Ascending aorta (tissue), 2 donors: Measurements from ENCODE around the gene MAMLD1. TPM values are rescaled to one million over a fixed set of nuclear protein-coding genes. Genes with fewer than 3 reads are reported as not detected.
A peak's percentile ranks its signal among the peaks of the same experiment; 100 is the strongest.

Experiments
- DNase-seq, 2 donors: peaks; one replicate each; pipeline ENCODE4 v3.0.0-alpha.2; 2019; ENCODE audit warnings: low spot score in 2 of 2
- H3K27ac ChIP-seq, 2 donors: fragments of 200-600 bp; sonication (generic); one replicate each; pipeline ENCODE4 v1.5.1; 2016 to 2017; ENCODE audit warnings: mild to moderate bottlenecking in 1 of 2
- H3K27me3 ChIP-seq: fragments of 200-600 bp; sonication (generic); one replicate; pipeline ENCODE4 v1.5.1; 2017
- H3K36me3 ChIP-seq, 2 donors: fragments of 200-600 bp; sonication (generic); one replicate each; pipeline ENCODE4 v1.5.1; 2016
- H3K4me1 ChIP-seq, 2 donors: fragments of 200-600 bp; sonication (generic); one replicate each; pipeline ENCODE4 v1.5.1; 2016 to 2017; ENCODE audit warnings: mild to moderate bottlenecking in 1 of 2
- H3K4me3 ChIP-seq, 2 donors: fragments of 200-600 bp; sonication (generic); one replicate each; pipeline ENCODE4 v1.5.1; 2016 to 2017; ENCODE audit warnings: mild to moderate bottlenecking in 1 of 2
- H3K9me3 ChIP-seq, 2 donors: fragments of 200-600 bp; sonication (generic); one replicate each; pipeline ENCODE4 v1.5.1; 2016
- CTCF ChIP-seq, 3 experiments: fragments of 200-600 bp in 2 of 3; fragments of 450-650 bp in 1 of 3; sonication (generic) in 2 of 3; IDR thresholded peaks; one replicate each; pipeline ENCODE4 v1.5.1; 2016 to 2019; ENCODE audit warnings: antibody characterized with exemption in 3 of 3, mild to moderate bottlenecking in 1 of 3, moderate library complexity in 1 of 3
- intact Hi-C: fragments of 100-400 bp; cut with DNase I; formaldehyde crosslinking; loops from one replicate; pipeline ENCODE4 v1.15.1; 2023
- total RNA-seq: library from RNA; depleted of rRNA; stranded (reverse); fragments of >200 nt; gene quantifications from one replicate; pipeline ENCODE4 v1.1.0, GENCODE V29; 2016

The MAMLD1 gene
- total RNA-seq, 1 donor from 2014 or later: 15.4 TPM

- no peaks in the 10 kb centered on the region for H3K4me1 ChIP-seq
- no peaks in the 10 kb centered on the region for H3K27me3 ChIP-seq
- intact Hi-C loops: no loop called here
- H3K4me3 ChIP-seq: peak overlapping the region in 1 of 2 donors; percentile 22
- H3K36me3 ChIP-seq: no peaks in the 10 kb centered on the region
- no peaks in the 10 kb centered on the region for H3K9me3 ChIP-seq
- no peak for DNase-seq
- H3K27ac ChIP-seq: no peak overlapping the region
- no peak for TF ChIP-seq CTCF (IDR thresholded peaks at IDR 0.05)
Observed at GRCh38 chrX:150478496-150479492, 115.7 kb downstream of the MAMLD1 start.

- H3K27me3 ChIP-seq: no peaks in the 10 kb centered on the region
- DNase-seq: no peak
- no peak overlapping the region for H3K4me3 ChIP-seq
- no peaks in the 10 kb centered on the region for H3K36me3 ChIP-seq
- H3K27ac ChIP-seq: no peak overlapping the region
- TF ChIP-seq CTCF (IDR thresholded peaks at IDR 0.05): no peak
- no peaks in the 10 kb centered on the region for H3K4me1 ChIP-seq
- no peaks in the 10 kb centered on the region for H3K9me3 ChIP-seq
- intact Hi-C loops: no loop called here
Observed at GRCh38 chrX:150482537-150483206, 119.6 kb downstream of the MAMLD1 start.

- intact Hi-C loops: no loop called here
- no peak for DNase-seq
- TF ChIP-seq CTCF (IDR thresholded peaks at IDR 0.05): no peak
- no peak overlapping the region for H3K27ac ChIP-seq
- H3K4me1 ChIP-seq: no peaks in the 10 kb centered on the region
- H3K9me3 ChIP-seq: no peaks in the 10 kb centered on the region
- H3K27me3 ChIP-seq: no peaks in the 10 kb centered on the region
- H3K4me3 ChIP-seq: no peak overlapping the region
- H3K36me3 ChIP-seq: no peaks in the 10 kb centered on the region
Observed at GRCh38 chrX:150483356-150483985, 120.4 kb downstream of the MAMLD1 start.

GRCh38 chrX:150486011-150486410, 122.9 kb downstream of the MAMLD1 start:
- DNase-seq: no peak
- no peak overlapping the region for H3K4me3 ChIP-seq
- no peaks in the 10 kb centered on the region for H3K27me3 ChIP-seq
- H3K36me3 ChIP-seq: no peaks in the 10 kb centered on the region
- no peaks in the 10 kb centered on the region for H3K4me1 ChIP-seq
- no peaks in the 10 kb centered on the region for H3K9me3 ChIP-seq
- peak; percentile 21 to 57 (median 38) for TF ChIP-seq CTCF (IDR thresholded peaks at IDR 0.05)
- intact Hi-C loops: loop anchor here (5.0 kb wide), 1 partner anchor 524 kb away; no protein-coding TSS in a partner anchor
- no peak overlapping the region for H3K27ac ChIP-seq

- intact Hi-C loops: loop anchor here (5.0 kb wide), 1 partner anchor 525 kb away; no protein-coding TSS in a partner anchor
- no peak for DNase-seq
Observed at GRCh38 chrX:150487369-150488094, 124.4 kb downstream of the MAMLD1 start.

More at GRCh38 chrX:150487369-150488094, 124.4 kb downstream of the MAMLD1 start:
- no peak overlapping the region for H3K4me3 ChIP-seq
- H3K27me3 ChIP-seq: no peaks in the 10 kb centered on the region
- H3K36me3 ChIP-seq: no peaks in the 10 kb centered on the region
- H3K27ac ChIP-seq: no peak overlapping the region
- no peaks in the 10 kb centered on the region for H3K9me3 ChIP-seq
- TF ChIP-seq CTCF (IDR thresholded peaks at IDR 0.05): no peak
- H3K4me1 ChIP-seq: no peaks in the 10 kb centered on the region
